Adrenal gland (tissue), 5 donors: ENCODE data around the gene EMX1.

Source experiments
- POLR2A ChIP-seq, 2 donors: fragments of 450-650 bp; IDR thresholded peaks; one replicate each; pipeline ENCODE4 v1.6.1; 2017; ENCODE audit warnings: antibody characterized with exemption in 2 of 2, mild to moderate bottlenecking in 2 of 2, moderate library complexity in 1 of 2
- TF ChIP-seq, protein P1 (sequence below), 6 experiments: fragments of 450-650 bp in 4 of 6; fragments of 200-600 bp in 2 of 6; sonication (generic) in 1 of 6; IDR thresholded peaks; 1 replicate in 5 of 6; 2 replicates in 1 of 6; pipeline versions ENCODE4 v1.5.1 to v1.8.0; 2016 to 2021; ENCODE audit warnings: antibody characterized with exemption in 6 of 6, mild to moderate bottlenecking in 2 of 6, moderate library complexity in 1 of 6
- donor health status: DM: no; HTN: no; CAD: no.

DNA sequence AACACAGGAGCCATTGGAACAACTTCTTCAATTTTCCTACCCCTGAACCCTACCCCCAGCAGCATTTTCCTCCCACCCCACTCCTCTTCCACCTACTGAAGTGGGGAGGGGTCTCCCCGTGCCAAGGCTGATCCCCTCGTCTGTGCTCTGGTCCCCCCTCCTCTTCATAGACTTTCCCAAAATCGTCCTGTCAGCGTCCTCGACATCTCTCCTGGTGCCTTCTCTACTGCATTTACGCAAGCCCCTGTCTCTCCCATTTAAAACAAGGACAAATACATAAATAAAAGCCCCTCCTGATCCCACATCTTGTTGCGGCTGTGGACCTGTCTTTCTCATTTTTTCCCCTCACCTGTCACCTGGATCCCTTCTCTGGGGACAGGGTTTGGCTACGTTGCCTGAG, 42.2 kb downstream of the EMX1 start:
- TF ChIP-seq, protein P1, sequence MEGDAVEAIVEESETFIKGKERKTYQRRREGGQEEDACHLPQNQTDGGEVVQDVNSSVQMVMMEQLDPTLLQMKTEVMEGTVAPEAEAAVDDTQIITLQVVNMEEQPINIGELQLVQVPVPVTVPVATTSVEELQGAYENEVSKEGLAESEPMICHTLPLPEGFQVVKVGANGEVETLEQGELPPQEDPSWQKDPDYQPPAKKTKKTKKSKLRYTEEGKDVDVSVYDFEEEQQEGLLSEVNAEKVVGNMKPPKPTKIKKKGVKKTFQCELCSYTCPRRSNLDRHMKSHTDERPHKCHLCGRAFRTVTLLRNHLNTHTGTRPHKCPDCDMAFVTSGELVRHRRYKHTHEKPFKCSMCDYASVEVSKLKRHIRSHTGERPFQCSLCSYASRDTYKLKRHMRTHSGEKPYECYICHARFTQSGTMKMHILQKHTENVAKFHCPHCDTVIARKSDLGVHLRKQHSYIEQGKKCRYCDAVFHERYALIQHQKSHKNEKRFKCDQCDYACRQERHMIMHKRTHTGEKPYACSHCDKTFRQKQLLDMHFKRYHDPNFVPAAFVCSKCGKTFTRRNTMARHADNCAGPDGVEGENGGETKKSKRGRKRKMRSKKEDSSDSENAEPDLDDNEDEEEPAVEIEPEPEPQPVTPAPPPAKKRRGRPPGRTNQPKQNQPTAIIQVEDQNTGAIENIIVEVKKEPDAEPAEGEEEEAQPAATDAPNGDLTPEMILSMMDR (IDR thresholded peaks at IDR 0.05): no peak
- TF ChIP-seq POLR2A (IDR thresholded peaks at IDR 0.05): no peak
